Activated CD4-positive, alpha-beta T cell treated with anti-CD3 and anti-CD28 coated beads, Interleukin-2, Interleukin-6, amounts not matched to agents 100 ng/mL and 50 ng/mL, durations not matched to agents 16 hours and 8 hours (primary cell): ENCODE results near the gene OR4K17.
"Not testable (repeated sequence)": the region's sequence is repeated elsewhere in the genome, so short reads cannot be mapped to it uniquely, and the experiment has no call there.

Source experiments
- DNase-seq: peaks from one replicate; pipeline ENCODE4 v3.0.0-alpha.2; 2020

OR4K17 gene, protein sequence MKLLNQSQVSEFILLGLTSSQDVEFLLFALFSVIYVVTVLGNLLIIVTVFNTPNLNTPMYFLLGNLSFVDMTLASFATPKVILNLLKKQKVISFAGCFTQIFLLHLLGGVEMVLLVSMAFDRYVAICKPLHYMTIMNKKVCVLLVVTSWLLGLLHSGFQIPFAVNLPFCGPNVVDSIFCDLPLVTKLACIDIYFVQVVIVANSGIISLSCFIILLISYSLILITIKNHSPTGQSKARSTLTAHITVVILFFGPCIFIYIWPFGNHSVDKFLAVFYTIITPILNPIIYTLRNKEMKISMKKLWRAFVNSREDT

DNA sequence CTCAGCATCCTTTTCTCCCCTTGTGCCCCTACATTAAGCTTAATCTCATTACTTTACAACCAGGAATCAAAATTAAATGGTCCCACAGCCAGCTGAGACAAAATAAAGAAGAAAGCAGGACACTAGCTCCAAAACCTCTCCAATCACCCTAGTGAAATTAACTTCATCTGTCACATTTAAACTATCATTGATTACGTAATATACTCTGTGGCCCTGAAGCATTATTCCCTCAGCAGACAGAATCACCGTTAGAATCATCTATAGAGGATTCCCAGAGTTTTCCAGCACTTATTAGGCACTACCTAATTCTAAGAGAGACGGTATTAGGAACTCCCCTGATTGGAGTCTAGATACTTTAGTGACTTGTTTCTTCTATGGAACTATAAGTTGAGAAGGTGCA is at the start of gene OR4K17:
Gene OR4K17 (plus strand): TSS at position 302 of the 400 bp plus-strand sequence. CDS start 6,761 bp downstream, outside the sequence.
- no peak for DNase-seq

DNA sequence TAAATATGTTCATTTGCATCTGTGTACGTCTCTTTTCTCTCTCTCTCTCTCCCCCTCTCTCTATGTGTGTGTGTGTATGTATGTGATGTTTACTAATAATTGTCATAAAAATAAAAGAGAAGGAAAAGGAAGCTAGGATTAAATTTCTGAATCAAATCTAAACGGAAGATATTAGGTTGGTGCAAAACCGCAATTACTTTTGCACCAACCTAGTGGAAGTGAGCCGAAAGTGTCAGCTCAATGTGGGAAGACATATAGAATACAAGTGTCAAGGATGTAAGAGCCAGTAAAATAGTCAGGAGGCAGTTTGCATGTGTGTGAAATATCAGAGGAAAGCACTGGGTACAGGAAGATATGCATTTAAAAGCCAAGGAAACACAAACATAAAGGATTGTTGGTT is 18.5 kb upstream of the OR4K17 start:
- no peak for DNase-seq

DNA sequence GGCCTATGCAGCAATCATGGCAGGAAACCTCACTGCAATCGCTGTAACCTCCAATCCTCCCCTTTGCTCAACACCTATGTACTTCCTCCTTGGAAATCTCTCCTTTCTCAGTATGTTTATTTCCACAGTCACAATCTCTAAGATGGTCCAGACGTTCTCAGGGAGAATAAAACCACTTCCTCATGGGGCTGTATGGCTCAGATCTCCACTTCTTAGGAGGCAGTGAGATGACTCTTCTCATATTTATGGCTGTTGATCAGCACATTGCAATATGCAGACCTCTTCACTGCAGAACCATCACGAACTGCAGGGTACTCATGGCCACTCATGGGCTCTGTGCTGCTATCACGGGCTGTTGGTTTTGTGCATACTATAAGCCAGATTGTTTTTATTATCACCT is 17.1 kb upstream of the OR4K17 start:
- DNase-seq = no peak

DNA sequence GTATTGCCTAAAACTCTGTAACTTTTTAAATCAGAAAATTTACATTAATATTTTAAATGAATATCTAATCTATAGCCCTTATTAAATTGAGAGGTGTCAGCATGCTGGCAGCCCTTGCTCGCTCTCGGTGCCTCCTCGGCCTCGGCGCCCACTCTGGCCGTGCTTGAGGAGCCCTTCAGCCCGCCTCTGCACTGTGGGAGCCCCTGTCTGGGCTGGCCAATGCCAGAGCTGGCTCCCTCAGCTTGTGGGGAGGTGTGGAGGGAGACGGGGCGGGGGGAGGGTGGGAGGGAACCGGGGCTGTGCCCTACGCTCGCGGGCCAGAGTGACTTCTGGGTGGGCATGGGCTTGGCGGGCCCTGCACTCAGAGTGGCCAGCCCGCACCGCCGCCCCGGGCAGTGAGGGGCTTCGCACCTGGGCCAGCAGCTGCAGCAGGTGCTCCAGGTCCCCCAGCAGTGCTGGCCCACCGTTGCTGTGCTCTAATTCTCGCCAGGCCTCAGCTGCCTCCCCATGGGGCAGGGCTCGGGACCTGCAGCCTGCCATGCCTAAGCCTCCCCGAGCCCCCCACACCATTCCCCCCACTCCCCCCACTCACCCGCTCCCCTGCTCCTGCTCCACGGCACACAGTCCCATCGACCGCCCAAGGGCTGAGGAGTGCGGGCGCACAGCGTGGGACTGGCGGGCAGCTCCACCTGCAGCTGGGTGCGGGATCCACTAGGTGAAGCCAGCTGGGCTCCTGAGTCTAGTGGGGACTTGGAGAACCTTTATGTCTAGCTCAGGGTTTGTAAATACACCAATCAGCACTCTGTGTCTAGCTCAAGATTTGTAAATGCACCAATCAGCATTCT is 11.4 kb upstream of the OR4K17 start:
- not testable (repeated sequence) for DNase-seq

GRCh38 chr14:20112321-20112720 is 1.8 kb downstream of the OR4K17 start:
- DNase-seq = no peak

DNA sequence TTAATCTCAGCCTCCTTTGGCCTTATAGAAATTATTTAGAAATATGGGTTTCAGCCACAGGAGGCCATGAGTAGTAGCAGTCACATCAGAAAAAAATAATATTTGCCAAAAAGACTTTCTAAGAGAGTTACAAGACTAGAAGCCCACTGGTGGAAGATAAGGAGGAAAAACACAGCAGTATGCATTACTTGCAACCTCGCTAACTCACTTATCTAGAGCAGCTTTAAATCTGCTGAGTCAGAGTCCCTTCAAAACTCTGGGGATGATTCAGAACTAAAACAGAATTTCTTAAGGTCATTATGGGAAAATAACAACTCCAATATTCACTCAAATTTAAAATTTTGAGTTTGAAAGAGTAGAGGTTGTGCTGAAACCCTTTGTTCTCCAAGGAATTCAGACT is 6.2 kb downstream of the OR4K17 start:
- DNase-seq = no peak

DNA sequence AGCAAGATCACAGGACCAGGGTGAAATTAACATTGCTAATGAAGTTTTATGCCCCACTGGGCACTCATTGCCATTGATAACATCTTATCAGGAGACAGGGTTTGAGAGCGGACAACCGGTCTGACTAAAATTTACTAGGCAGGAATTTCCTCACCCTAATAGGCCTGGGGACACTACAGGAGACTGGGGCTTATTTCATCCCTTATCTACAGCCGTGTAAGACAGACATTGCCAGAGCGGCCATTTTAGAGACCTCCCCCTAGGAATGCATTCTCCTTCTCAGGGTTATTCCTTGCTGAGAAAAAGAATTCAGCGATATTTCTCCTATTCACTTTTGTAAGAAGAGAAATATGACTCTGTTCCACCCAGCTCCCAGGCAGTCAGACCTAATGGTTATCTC is 8.3 kb downstream of the OR4K17 start:
- DNase-seq = no peak

GRCh38 chr14:20138520-20138919 is 28.0 kb downstream of the OR4K17 start, which contains the start of gene OR4N5:
OR4N5 (plus strand) TSS chr14:20138820; CDS start chr14:20143736, 4,916 bp downstream.
- DNase-seq = no peak

- DNase-seq = no peak
Measured at GRCh38 chr14:20143911-20144310, 33.4 kb downstream of the OR4K17 start.

- DNase-seq = no peak
Measured at GRCh38 chr14:20144820-20145219, 34.3 kb downstream of the OR4K17 start.

DNA sequence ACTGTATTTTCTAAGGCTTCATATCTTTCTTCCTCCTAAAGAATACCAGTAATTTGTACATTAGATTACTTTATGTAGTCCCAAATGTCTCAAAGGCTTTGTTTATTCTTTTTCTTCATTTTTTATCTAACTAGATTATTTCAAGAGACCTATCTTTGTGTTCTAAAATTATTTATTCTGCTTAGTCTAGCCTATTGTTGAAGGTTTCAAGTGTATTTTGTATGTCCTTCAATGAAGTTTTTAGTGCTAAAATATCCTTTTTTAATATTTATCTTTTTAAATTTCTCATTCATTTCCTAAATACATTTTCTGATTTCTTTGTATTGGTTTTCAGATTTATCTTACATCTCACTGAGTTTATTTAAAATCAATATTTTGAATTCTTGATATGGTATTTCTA is 53.9 kb downstream of the OR4K17 start:
- no peak for DNase-seq

GRCh38 chr14:20167091-20167490 is 56.6 kb downstream of the OR4K17 start:
- no peak for DNase-seq

- not testable (repeated sequence) for DNase-seq
Measured at GRCh38 chr14:20169852-20170251, 59.3 kb downstream of the OR4K17 start.
